Upper lobe of left lung (tissue), 6 donors: ENCODE measurements around the gene LMBR1. TPM values are rescaled to one million over a fixed set of nuclear protein-coding genes. Genes with fewer than 3 reads are reported as not detected.

Experiments used
- ATAC-seq, 2 donors: fragments of 200-7000 bp; cut with Tn5 transposase; one replicate each; pipeline ENCODE4 v1.9.1; 2022; ENCODE audit warnings: mild to moderate bottlenecking in 2 of 2, moderate library complexity in 2 of 2; ENCODE audit not compliant: low FRiP score in 2 of 2
- DNase-seq, 2 donors: peaks; one replicate each; pipeline ENCODE4 v3.0.0-alpha.2; 2019 to 2020
- H3K27ac ChIP-seq, 4 donors: fragments of 200-600 bp; sonication (generic); one replicate each; pipeline ENCODE4 v1.5.1; 2016 to 2019
- H3K27me3 ChIP-seq, 4 donors: fragments of 200-600 bp; sonication (generic); one replicate each; pipeline ENCODE4 v1.5.1; 2017 to 2019
- H3K36me3 ChIP-seq, 4 donors: fragments of 200-600 bp; sonication (generic); one replicate each; pipeline ENCODE4 v1.5.1; 2016 to 2019
- H3K4me1 ChIP-seq, 4 donors: fragments of 200-600 bp; sonication (generic); one replicate each; pipeline ENCODE4 v1.5.1; 2018 to 2019
- H3K4me3 ChIP-seq, 4 donors: fragments of 200-600 bp; sonication (generic); one replicate each; pipeline ENCODE4 v1.5.1; 2017 to 2019; ENCODE audit warnings: mild to moderate bottlenecking in 2 of 4, moderate library complexity in 1 of 4
- H3K9me3 ChIP-seq, 4 donors: fragments of 200-600 bp; sonication (generic); one replicate each; pipeline ENCODE4 v1.5.1; 2018 to 2019
- CTCF ChIP-seq, 6 experiments: fragments of 450-650 bp in 4 of 6; fragments of 200-600 bp in 2 of 6; sonication (generic) in 2 of 6; IDR thresholded peaks; one replicate each; pipeline ENCODE4 v1.5.1; 2016 to 2019; ENCODE audit warnings: antibody characterized with exemption in 6 of 6
- EP300 ChIP-seq, 4 donors: sonication (generic); formaldehyde crosslinking; IDR thresholded peaks; one replicate each; pipeline ENCODE4 v1.5.1; 2017; ENCODE audit warnings: antibody characterized with exemption in 4 of 4, control low read depth in 2 of 4
- POLR2A ChIP-seq, 4 donors: fragments of 450-650 bp; IDR thresholded peaks; one replicate each; pipeline ENCODE4 v1.5.1; 2016 to 2017; ENCODE audit warnings: antibody characterized with exemption in 4 of 4, mild to moderate bottlenecking in 2 of 4
- POLR2AphosphoS5 ChIP-seq, 2 donors: sonication (generic); formaldehyde crosslinking; IDR thresholded peaks; one replicate each; pipeline ENCODE4 v1.5.1; 2017; ENCODE audit warnings: antibody characterized with exemption in 2 of 2
- WGBS, 2 donors: methylation state at CpG; one replicate each; pipeline ENCODE4 v1.1.5; 2017 to 2018; 5-methylcytosine and 5-hydroxymethylcytosine counted together
- total RNA-seq, 6 donors: library from RNA; depleted of rRNA in 4 of 6; stranded (reverse); fragments of >200 nt in 4 of 6; gene quantifications; one replicate each; pipeline versions ENCODE4 v1.1.0 to v1.2.1, GENCODE V29; 2016 to 2021
- donor health status: DM: no; HTN: no; CAD: no; lungs with moderate emphysema.
- donor health status: DM: no; HTN: yes; CAD: no; lungs with severe emphysema.

The LMBR1 gene
- total RNA-seq, 6 donors from 2014 or later = 58.6 to 159 (median 81.0) TPM

- ATAC-seq (no peak), DNase-seq (no peak)
- WGBS, 2 donors = 78 to 79% methylated on average over 1 of the region's 1 CpG
- Histone ChIP-seq H3K36me3 (peaks cover 0 to 19% (median 0%) of the 10 kb centered on the region in 4 donors), H3K4me3 (no peak overlapping the region), H3K27ac (no peak overlapping the region), H3K27me3 (no peaks in the 10 kb centered on the region), H3K4me1 (no peaks in the 10 kb centered on the region), H3K9me3 (no peaks in the 10 kb centered on the region)
- TF ChIP-seq EP300 (IDR thresholded peaks at IDR 0.05) = no peak
- no peak for TF ChIP-seq POLR2A (IDR thresholded peaks at IDR 0.05)
- no peak for TF ChIP-seq CTCF (IDR thresholded peaks at IDR 0.05)
- TF ChIP-seq POLR2AphosphoS5 (IDR thresholded peaks at IDR 0.05) = no peak
These were observed 225.9 kb downstream of the LMBR1 start for GRCh38 chr7:156667110-156667426.

- ATAC-seq (no peak), DNase-seq (no peak)
- 62 to 68% methylated on average over 8 of the region's 8 CpGs for WGBS, 2 donors
- Histone ChIP-seq H3K9me3 (no peaks in the 10 kb centered on the region), H3K27ac (no peak overlapping the region), H3K4me3 (no peak overlapping the region), H3K4me1 (no peaks in the 10 kb centered on the region), H3K27me3 (no peaks in the 10 kb centered on the region), H3K36me3 (peaks cover 0 to 19% (median 0%) of the 10 kb centered on the region in 4 donors)
- TF ChIP-seq POLR2AphosphoS5 (IDR thresholded peaks at IDR 0.05) (no peak), POLR2A (IDR thresholded peaks at IDR 0.05) (no peak), CTCF (IDR thresholded peaks at IDR 0.05) (no peak), EP300 (IDR thresholded peaks at IDR 0.05) (no peak)
These were observed 226.4 kb downstream of the LMBR1 start for GRCh38 chr7:156666368-156667109.

- TF ChIP-seq POLR2AphosphoS5 (IDR thresholded peaks at IDR 0.05) (no peak), CTCF (IDR thresholded peaks at IDR 0.05) (no peak), POLR2A (IDR thresholded peaks at IDR 0.05) (no peak), EP300 (IDR thresholded peaks at IDR 0.05) (no peak)
- no peaks in the 10 kb centered on the region for H3K9me3 ChIP-seq
- no peak for ATAC-seq
- H3K27me3 ChIP-seq = no peaks in the 10 kb centered on the region
- 89 to 91% methylated on average over 4 of the region's 4 CpGs for WGBS, 2 donors
- H3K27ac ChIP-seq = no peak overlapping the region
- H3K36me3 ChIP-seq = peaks cover 0 to 15% (median 0%) of the 10 kb centered on the region in 4 donors
- no peak overlapping the region for H3K4me3 ChIP-seq
- no peak for DNase-seq
- no peaks in the 10 kb centered on the region for H3K4me1 ChIP-seq
These were observed 227.9 kb downstream of the LMBR1 start for GRCh38 chr7:156665101-156665500.

GRCh38 chr7:156662277-156662676 lies 230.7 kb downstream of the LMBR1 start:
- DNase-seq (no peak), ATAC-seq (no peak)
- Histone ChIP-seq H3K4me1 (no peaks in the 10 kb centered on the region), H3K27ac (no peak overlapping the region), H3K27me3 (no peaks in the 10 kb centered on the region), H3K9me3 (no peaks in the 10 kb centered on the region), H3K4me3 (no peak overlapping the region), H3K36me3 (no peaks in the 10 kb centered on the region)
- TF ChIP-seq CTCF (IDR thresholded peaks at IDR 0.05) (no peak), POLR2A (IDR thresholded peaks at IDR 0.05) (no peak), EP300 (IDR thresholded peaks at IDR 0.05) (no peak), POLR2AphosphoS5 (IDR thresholded peaks at IDR 0.05) (no peak)
- 87 to 88% methylated on average over 4 of the region's 4 CpGs for WGBS, 2 donors

GRCh38 chr7:156661637-156662036 lies 231.3 kb downstream of the LMBR1 start:
- ATAC-seq = no peak
- WGBS, 2 donors = 82 to 86% methylated on average over 5 of the region's 5 CpGs

More at GRCh38 chr7:156661637-156662036, 231.3 kb downstream of the LMBR1 start:
- TF ChIP-seq CTCF (IDR thresholded peaks at IDR 0.05) (no peak), EP300 (IDR thresholded peaks at IDR 0.05) (no peak), POLR2A (IDR thresholded peaks at IDR 0.05) (no peak), POLR2AphosphoS5 (IDR thresholded peaks at IDR 0.05) (no peak)
- Histone ChIP-seq H3K36me3 (no peaks in the 10 kb centered on the region), H3K4me3 (no peak overlapping the region), H3K27me3 (no peaks in the 10 kb centered on the region), H3K9me3 (no peaks in the 10 kb centered on the region), H3K4me1 (no peaks in the 10 kb centered on the region), H3K27ac (no peak overlapping the region)
- DNase-seq = no peak
